ENCODE measurements around the gene SMIM23. TPM values are rescaled to one million over a fixed set of nuclear protein-coding genes. Genes with fewer than 3 reads are reported as not detected.
"Not testable (repeated sequence)": the region's sequence is repeated elsewhere in the genome, so short reads cannot be mapped to it uniquely, and the experiment has no call there.

Gene SMIM23
- total and polyA plus RNA-seq, 2 experiments from 2014 or later = not detected

GRCh38 chr5:171776213-171776612 lies 9.4 kb upstream of the SMIM23 start:
- 90% methylated on average over 12 of the region's 12 CpGs for WGBS (ENCODE audit: low lambda C conversion rate, missing lambda C conversion rate)

GRCh38 chr5:171776770-171777759 lies 8.6 kb upstream of the SMIM23 start:
- Histone ChIP-seq H2AFZ (no peak overlapping the region), H3K27me3 (no peaks in the 10 kb centered on the region), H3K4me1 (ENCODE audit: insufficient read depth) (no peaks in the 10 kb centered on the region), H3K9me2 (replicated peaks; ENCODE audit: insufficient read depth) (no peaks in the 10 kb centered on the region), H3K27ac (no peak overlapping the region), H4K20me1 (ENCODE audit: insufficient read depth, poor library complexity, severe bottlenecking) (no peaks in the 10 kb centered on the region), H3K9me3 (ENCODE audit: low read depth) (no peaks in the 10 kb centered on the region), H3K4me3 (no peak overlapping the region), H3K4me2 (no peak overlapping the region), H3K36me3 (replicated peaks; ENCODE audit: insufficient read depth, low read depth) (no peaks in the 10 kb centered on the region), H3K79me2 (no peaks in the 10 kb centered on the region)
- 82% methylated on average over 19 of the region's 19 CpGs for WGBS (ENCODE audit: low lambda C conversion rate, missing lambda C conversion rate)
- TF ChIP-seq EZH2 (IDR thresholded peaks at IDR 0.05; ENCODE audit: borderline replicate concordance) (no peak), EZH2phosphoT487 (IDR thresholded peaks at IDR 0.05; ENCODE audit: low read depth, severe bottlenecking, unreplicated experiment) (no peak), CTCF (IDR thresholded peaks at IDR 0.05; ENCODE audit: poor library complexity) (no peak)
- no peak for DNase-seq (ENCODE audit: low spot score)

More at GRCh38 chr5:171776213-171776612, 9.4 kb upstream of the SMIM23 start:
- H3K4me1 ChIP-seq (ENCODE audit: insufficient read depth) = no peaks in the 10 kb centered on the region
- H3K4me3 ChIP-seq = no peak overlapping the region
- no peak overlapping the region for H3K27ac ChIP-seq
- DNase-seq (ENCODE audit: low spot score) = no peak
- no peaks in the 10 kb centered on the region for H3K27me3 ChIP-seq
- no peak overlapping the region for H3K4me2 ChIP-seq
- TF ChIP-seq CTCF (IDR thresholded peaks at IDR 0.05; ENCODE audit: poor library complexity) (no peak), EZH2 (IDR thresholded peaks at IDR 0.05; ENCODE audit: borderline replicate concordance) (no peak), EZH2phosphoT487 (IDR thresholded peaks at IDR 0.05; ENCODE audit: low read depth, severe bottlenecking, unreplicated experiment) (no peak)
- no peak overlapping the region for H2AFZ ChIP-seq
- no peaks in the 10 kb centered on the region for H4K20me1 ChIP-seq (ENCODE audit: insufficient read depth, poor library complexity, severe bottlenecking)
- H3K9me2 ChIP-seq (replicated peaks; ENCODE audit: insufficient read depth) = no peaks in the 10 kb centered on the region
- H3K36me3 ChIP-seq (replicated peaks; ENCODE audit: insufficient read depth, low read depth) = no peaks in the 10 kb centered on the region
- no peaks in the 10 kb centered on the region for H3K9me3 ChIP-seq (ENCODE audit: low read depth)
- H3K79me2 ChIP-seq = no peaks in the 10 kb centered on the region

GRCh38 chr5:171781744-171782143 lies 3.9 kb upstream of the SMIM23 start:
- H3K79me2 ChIP-seq; DNase-seq (ENCODE audit: low spot score); H2AFZ ChIP-seq; H3K27ac ChIP-seq; H3K9me3 ChIP-seq (ENCODE audit: low read depth); H4K20me1 ChIP-seq (ENCODE audit: insufficient read depth, poor library complexity, severe bottlenecking); H3K4me1 ChIP-seq (ENCODE audit: insufficient read depth); H3K4me2 ChIP-seq; H3K36me3 ChIP-seq (replicated peaks; ENCODE audit: insufficient read depth, low read depth); H3K4me3 ChIP-seq; H3K27me3 ChIP-seq; H3K9me2 ChIP-seq (replicated peaks; ENCODE audit: insufficient read depth): not testable (repeated sequence)
- WGBS (ENCODE audit: low lambda C conversion rate, missing lambda C conversion rate) = 86% methylated on average over 4 of the region's 4 CpGs

- H3K4me1 ChIP-seq (ENCODE audit: insufficient read depth) = no peaks in the 10 kb centered on the region
- H3K9me2 ChIP-seq (replicated peaks; ENCODE audit: insufficient read depth) = no peaks in the 10 kb centered on the region
- H3K4me3 ChIP-seq = no peak overlapping the region
- 83% methylated on average over 18 of the region's 18 CpGs for WGBS (ENCODE audit: low lambda C conversion rate, missing lambda C conversion rate)
- no peak overlapping the region for H2AFZ ChIP-seq
- no peaks in the 10 kb centered on the region for H4K20me1 ChIP-seq (ENCODE audit: insufficient read depth, poor library complexity, severe bottlenecking)
- no peak for DNase-seq (ENCODE audit: low spot score)
- no peaks in the 10 kb centered on the region for H3K36me3 ChIP-seq (replicated peaks; ENCODE audit: insufficient read depth, low read depth)
- H3K79me2 ChIP-seq = no peaks in the 10 kb centered on the region
- H3K27ac ChIP-seq = no peak overlapping the region
- H3K9me3 ChIP-seq (ENCODE audit: low read depth) = no peaks in the 10 kb centered on the region
- no peak overlapping the region for H3K4me2 ChIP-seq
- TF ChIP-seq EZH2phosphoT487 (IDR thresholded peaks at IDR 0.05; ENCODE audit: low read depth, severe bottlenecking, unreplicated experiment) (no peak), CTCF (IDR thresholded peaks at IDR 0.05; ENCODE audit: poor library complexity) (no peak), EZH2 (IDR thresholded peaks at IDR 0.05; ENCODE audit: borderline replicate concordance) (no peak)
- H3K27me3 ChIP-seq = no peaks in the 10 kb centered on the region
These were observed 3.2 kb upstream of the SMIM23 start for GRCh38 chr5:171782332-171782966.
